GM19328 (cell line): ENCODE results near the gene TRIM7.
"Not testable (repeated sequence)": the region's sequence is repeated elsewhere in the genome, so short reads cannot be mapped to it uniquely, and the experiment has no call there.

Experiments
- ATAC-seq: cut with Tn5 transposase; IDR thresholded peaks from one replicate; pipeline ENCODE4 v1.9.1; 2021; ENCODE audit warnings: mild to moderate bottlenecking, moderate library complexity; ENCODE audit not compliant: unreplicated experiment

Gene TRIM7

DNA sequence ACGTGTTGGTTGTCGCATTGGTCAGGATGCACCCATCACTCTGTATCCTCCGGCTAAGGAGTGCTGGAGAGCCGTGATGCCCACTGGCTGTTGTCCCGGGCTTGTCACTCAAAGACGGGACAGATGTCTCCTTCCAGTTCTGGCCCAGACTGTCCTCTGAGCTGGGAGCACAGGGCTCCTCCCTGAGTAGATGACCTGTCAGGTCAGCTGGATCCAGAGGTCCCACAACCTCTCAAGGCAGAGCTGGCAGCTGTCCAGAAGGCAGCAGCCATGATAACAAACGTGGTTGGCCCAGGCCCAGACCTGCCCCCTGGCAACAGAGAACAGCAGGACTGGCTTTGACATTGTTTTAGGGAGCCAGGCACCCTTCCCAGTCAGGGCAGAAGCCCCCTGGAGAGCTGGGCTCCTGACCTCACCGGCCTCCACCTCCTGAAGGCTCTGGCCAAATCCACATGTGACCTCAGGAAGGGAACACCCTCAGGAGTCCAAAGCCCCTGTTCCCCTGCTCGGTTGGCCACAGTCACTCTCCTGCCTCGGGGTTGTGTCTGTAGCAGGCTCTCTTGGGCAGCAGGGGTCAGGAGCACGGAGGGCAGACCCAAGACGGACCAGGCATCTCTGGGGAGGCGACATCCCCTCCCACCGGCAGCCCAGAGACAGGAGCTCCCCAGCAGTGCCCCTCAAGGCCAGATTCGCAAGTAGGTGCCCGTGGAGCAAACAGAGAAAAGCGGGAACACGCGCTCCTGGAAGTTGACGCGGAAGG lies 10.3 kb downstream of the TRIM7 start:
- no peak for ATAC-seq

GRCh38 chr5:181193656-181194055 lies 11.3 kb downstream of the TRIM7 start:
- no peak for ATAC-seq

DNA sequence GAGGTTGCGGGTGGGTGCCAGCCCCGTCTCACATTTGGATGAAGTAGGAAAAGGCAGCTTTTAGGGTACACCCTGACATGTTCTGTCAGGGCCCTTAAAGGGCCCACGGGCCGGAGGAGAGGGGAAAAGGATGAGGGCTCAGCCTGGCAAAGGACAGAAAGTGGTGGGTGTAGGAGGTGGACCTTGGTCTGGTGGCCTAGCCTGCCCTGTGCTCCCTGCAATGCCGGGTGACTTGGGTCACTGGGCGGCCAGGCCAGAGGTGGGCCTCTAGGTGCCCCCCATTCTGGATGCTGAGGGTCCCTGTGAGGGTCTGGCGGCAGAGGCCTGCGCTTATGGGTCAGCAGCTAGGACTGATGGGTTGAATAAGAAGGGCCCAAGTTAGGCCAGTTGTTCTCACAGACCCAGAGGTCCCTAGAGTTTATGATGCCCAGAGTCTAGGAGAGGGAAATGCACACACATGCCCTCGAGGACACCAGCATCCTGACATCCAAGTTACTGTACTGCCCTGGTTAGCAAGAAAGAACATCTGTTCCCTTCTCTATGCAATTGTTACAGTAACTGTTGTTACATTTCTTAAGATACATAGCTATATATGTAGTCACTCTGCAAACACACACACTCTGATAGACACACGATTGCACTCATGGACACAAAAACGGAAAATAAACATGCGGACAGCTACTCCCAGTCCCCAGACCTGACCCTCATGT lies 12.5 kb downstream of the TRIM7 start:
- no peak for ATAC-seq

DNA sequence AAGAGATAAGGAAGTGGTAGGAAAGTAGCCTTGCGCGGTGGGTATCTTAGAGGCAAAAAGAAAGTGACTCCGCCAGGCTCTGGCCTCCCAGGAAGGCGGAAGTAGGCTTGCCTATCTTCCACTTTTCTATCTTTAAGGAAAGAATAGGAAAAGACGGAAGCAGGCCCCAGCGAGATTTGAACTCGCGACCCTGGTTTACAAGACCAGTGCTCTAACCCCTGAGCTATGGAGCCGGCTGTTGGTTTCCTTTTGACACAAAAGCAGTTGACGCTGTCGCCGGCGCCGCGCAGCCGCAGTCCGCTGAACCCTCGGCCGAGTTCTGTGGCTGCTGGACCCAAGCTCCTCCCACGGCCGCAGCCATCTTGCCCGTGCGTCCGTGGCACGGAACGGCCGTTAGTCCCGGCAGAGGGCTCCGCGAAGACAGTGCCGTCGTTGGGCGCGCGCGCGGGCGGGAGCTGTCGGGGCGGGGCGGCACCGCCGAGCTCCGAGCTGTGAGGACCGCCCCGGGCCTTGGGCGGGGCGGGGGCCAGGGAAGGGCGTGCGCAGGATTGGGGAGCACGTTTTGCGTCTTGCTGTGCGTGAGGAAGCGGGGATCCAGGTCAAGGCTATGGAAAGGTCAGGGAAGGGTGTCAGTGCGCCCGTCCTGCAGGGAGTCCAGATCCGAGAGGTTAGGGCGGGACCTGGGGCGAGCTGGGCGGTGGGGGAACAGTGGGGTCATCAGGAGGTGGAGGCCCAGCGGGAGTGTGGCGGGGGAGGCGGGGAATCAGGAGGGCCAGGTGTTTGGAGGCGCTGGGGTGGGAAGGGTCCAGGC lies 13.3 kb downstream of the TRIM7 start:
- peak; percentile 60 for ATAC-seq

GRCh38 chr5:181190711-181191525 lies 14.1 kb downstream of the TRIM7 start:
- ATAC-seq, result no peak

- no peak for ATAC-seq
Measured at GRCh38 chr5:181189962-181190710, 14.9 kb downstream of the TRIM7 start.

DNA sequence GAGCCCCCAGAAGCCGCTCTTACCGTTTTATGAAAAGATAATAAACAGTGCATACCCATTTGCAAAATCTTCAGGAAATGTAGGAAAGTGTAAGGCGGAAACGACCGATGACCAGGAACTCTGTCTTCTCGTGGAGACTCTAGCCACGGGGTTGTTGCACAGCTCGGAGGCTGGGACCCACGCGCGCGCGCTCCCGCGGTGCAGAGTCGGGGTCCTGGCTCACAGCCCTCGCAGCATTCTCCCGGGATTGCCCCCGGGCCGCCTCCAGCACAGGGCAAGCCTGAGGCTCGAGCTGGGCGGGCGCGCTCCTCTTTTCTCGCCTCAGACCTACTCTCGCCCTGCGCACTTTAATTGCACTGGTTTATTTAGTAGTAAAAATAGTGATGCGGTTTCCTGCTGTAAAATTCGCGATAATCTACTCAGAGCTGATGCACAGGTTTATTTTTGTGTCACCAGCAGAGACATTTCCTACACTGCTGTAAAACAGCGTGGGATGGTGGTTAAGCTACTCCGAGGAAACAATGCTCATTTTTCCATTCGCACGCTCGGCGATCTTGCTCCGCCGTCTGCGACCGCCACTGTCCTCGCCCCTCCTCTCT lies 15.5 kb downstream of the TRIM7 start:
- ATAC-seq, result no peak

GRCh38 chr5:181188700-181189362 lies 16.2 kb downstream of the TRIM7 start:
- ATAC-seq, result no peak

DNA sequence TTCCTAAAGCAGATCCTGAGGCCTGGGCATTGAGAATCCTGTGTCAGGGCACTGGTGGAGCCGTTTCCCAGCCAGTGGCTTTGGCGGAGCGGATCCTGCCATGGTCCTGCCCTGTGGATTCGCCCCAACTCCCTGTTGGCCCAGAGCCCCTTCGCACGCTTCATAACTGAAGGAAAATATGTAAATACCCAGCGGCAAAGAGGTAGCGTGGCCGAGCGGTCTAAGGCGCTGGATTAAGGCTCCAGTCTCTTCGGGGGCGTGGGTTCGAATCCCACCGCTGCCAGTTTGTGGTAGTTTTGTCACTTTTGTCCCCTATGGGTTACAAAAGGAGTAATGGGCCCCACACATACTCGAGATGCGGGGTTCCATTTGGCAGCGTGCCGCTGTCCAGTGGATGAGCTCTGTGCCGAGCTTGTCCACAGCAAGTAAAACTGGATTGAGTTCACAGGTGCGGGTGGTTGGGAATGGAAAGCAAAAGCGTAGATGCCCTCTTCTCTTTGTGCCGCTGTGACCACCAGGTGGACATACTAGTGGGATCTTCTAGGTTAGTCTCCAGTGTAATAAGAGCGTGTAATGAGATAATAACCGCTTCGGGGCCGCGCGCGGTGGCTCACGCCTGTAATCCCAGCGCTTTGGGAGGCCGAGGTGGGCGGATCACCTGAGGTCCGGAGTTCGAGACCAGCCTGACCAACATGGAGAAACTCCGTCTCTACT lies 17.3 kb downstream of the TRIM7 start:
- no peak for ATAC-seq

DNA sequence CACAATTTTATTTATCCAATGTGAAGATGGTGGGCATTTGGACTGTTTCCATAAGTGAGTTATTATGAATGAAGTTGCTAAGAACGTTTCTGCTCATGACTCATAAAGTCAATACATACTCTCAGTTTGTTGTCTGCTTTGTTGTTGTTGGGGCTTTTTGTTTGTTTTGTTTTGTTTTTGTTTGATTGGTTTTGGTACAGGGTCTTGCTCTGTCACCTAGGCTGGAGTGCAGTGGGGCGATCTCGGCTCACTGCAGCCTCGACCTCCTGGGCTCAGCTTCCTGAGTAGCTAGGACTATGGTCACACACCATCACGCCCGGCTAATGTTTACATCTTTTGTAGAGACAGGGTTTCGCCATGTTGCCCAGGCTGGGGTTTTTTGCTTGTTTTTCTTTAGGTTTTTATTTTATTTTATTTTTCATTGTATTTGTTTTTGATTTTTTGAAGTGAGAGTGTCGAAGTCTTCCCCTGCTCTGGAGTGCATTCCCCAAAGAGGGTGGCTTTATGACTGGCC lies 18.0 kb downstream of the TRIM7 start:
- ATAC-seq, result no peak

GRCh38 chr5:181186022-181186421 lies 19.0 kb downstream of the TRIM7 start:
- ATAC-seq, result no peak

DNA sequence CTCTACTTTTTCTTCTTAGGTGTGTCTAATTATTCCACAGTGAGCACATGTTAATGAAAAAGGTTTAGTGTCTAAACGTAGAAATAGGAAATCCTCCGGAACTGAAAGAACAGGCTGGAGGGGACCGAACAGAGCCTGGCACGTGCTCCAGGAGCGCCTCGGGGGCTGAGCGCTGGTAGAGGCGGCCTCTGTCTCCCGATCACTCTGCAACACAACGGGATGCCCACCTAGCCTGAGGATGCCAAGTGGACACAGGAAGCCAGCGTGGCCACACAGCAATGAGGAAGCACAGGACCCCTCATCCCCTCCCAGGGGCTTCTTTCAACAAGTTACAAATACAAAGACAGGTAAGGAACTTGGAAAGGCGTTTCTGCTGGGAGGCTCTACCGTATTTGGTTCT lies 19.4 kb downstream of the TRIM7 start:
- ATAC-seq, result no peak

DNA sequence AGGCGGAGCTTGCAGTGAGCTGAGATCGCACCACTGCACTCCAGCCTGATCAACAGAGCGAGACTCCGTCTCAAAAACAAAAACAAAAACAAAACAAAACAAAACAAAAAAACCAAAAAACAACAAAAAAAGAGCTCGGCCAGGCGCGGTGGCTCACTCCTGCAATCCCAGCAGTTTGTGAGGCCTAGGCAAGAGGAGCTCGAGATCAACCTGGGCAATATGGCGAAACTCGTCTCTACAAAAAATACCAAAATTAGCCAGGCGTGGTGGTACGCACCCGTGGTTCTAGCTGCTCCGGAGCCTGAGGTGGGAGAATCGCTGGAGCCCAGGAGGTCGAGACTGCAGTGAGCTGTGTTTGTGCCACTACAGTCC lies 20.2 kb downstream of the TRIM7 start:
- no peak for ATAC-seq

DNA sequence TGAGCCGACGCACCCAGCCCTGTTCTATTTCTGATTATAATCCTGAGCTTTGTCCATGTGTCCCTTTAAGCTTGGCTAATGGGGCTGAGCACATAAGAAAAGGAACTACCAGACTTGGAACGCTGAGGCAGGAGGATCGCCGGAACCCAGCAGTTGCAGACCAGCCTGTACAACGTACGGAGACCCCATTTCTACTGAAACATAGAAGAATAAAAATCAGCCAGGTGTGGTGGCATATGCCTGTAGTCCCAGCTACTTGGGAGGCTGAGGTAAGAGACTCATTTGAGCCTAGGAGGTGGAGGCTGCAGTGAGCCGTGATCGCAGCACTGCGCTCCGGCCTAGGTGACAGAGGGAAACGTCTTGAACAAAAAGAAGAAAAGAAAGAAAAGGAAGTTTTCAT lies 22.3 kb downstream of the TRIM7 start:
- ATAC-seq, result no peak

- peak; percentile 51 for ATAC-seq
Measured at GRCh38 chr5:181181650-181182565, 23.1 kb downstream of the TRIM7 start.

GRCh38 chr5:181177559-181177958 lies 27.4 kb downstream of the TRIM7 start:
- ATAC-seq, result not testable (repeated sequence)

GRCh38 chr5:181176254-181176952 lies 28.6 kb downstream of the TRIM7 start:
- ATAC-seq, result no peak
